ENCODE results near the gene CNNM2. TPM values are rescaled to one million over a fixed set of nuclear protein-coding genes. Genes with fewer than 3 reads are reported as not detected.
"Not testable (repeated sequence)": the region's sequence is repeated elsewhere in the genome, so short reads cannot be mapped to it uniquely, and the experiment has no call there.

The CNNM2 gene
- total and polyA plus RNA-seq, 5 donors, result 1.4 to 4.6 (median 3.6) TPM

GRCh38 chr10:102926842-102927241 is 8.7 kb downstream of the CNNM2 start:
- no peak overlapping the region for H3K4me3 ChIP-seq (ENCODE audit: low read length)
- ATAC-seq, result no peak
- H3K4me1 ChIP-seq (ENCODE audit: control insufficient read depth, insufficient read depth, low read length), result peaks cover 1% of the 10 kb centered on the region
- H3K27me3 ChIP-seq (ENCODE audit: control insufficient read depth, insufficient read depth), result no peaks in the 10 kb centered on the region
- intact Hi-C loops (cut with DNase I), result no loop called here
- no peak overlapping the region for H3K27ac ChIP-seq (ENCODE audit: low read length)
- WGBS, result 92% methylated on average over 6 of the region's 6 CpGs
- DNase-seq, result no peak
- no peaks in the 10 kb centered on the region for H3K9me3 ChIP-seq (ENCODE audit: control insufficient read depth, low read length)

- WGBS, result 81% methylated on average over 12 of the region's 12 CpGs
Measured at GRCh38 chr10:102927311-102928010, 9.4 kb downstream of the CNNM2 start.

DNA sequence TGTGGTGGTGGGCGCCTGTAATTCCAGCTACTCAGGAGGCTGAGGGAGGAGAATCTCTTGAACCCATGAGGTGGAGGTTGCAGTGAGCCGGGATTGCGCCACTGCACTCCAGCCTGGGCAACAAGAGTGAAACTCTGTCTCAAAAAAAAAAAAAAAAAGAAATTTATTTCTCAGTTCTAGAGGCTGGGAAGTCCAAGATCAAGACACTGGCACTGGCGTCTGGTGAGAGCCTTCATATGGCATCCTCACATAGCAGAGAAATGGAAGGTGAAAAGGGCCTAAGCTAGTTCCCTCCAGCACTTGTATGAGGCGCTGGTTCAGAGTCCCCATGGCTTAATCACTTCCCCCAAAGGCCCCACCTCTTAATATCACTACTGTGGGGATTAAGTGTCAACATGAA is 10.3 kb downstream of the CNNM2 start:
- DNase-seq; H3K4me3 ChIP-seq (ENCODE audit: low read length); H3K27me3 ChIP-seq (ENCODE audit: control insufficient read depth, insufficient read depth); intact Hi-C loops (cut with DNase I); H3K27ac ChIP-seq (ENCODE audit: low read length); ATAC-seq; H3K9me3 ChIP-seq (ENCODE audit: control insufficient read depth, low read length); H3K4me1 ChIP-seq (ENCODE audit: control insufficient read depth, insufficient read depth, low read length): not testable (repeated sequence)
- 99% methylated on average over 5 of the region's 5 CpGs for WGBS

More at GRCh38 chr10:102927311-102928010, 9.4 kb downstream of the CNNM2 start:
- DNase-seq (no peak), ATAC-seq (no peak)
- Histone ChIP-seq H3K4me1 (ENCODE audit: control insufficient read depth, insufficient read depth, low read length) (peaks cover 1% of the 10 kb centered on the region), H3K27ac (ENCODE audit: low read length) (no peak overlapping the region), H3K27me3 (ENCODE audit: control insufficient read depth, insufficient read depth) (no peaks in the 10 kb centered on the region), H3K4me3 (ENCODE audit: low read length) (no peak overlapping the region), H3K9me3 (ENCODE audit: control insufficient read depth, low read length) (no peaks in the 10 kb centered on the region)
- intact Hi-C loops (cut with DNase I), result no loop called here

GRCh38 chr10:102930720-102931119 is 12.6 kb downstream of the CNNM2 start:
- ATAC-seq (no peak), DNase-seq (no peak)
- Histone ChIP-seq H3K9me3 (ENCODE audit: control insufficient read depth, low read length) (no peaks in the 10 kb centered on the region), H3K27ac (ENCODE audit: low read length) (no peak overlapping the region), H3K27me3 (ENCODE audit: control insufficient read depth, insufficient read depth) (no peaks in the 10 kb centered on the region), H3K4me3 (ENCODE audit: low read length) (no peak overlapping the region), H3K4me1 (ENCODE audit: control insufficient read depth, insufficient read depth, low read length) (no peaks in the 10 kb centered on the region)
- WGBS, result 90% methylated on average over 2 of the region's 2 CpGs
- intact Hi-C loops (cut with DNase I), result no loop called here

- Histone ChIP-seq H3K4me3 (ENCODE audit: low read length) (no peak overlapping the region), H3K9me3 (ENCODE audit: control insufficient read depth, low read length) (no peaks in the 10 kb centered on the region), H3K27ac (ENCODE audit: low read length) (no peak overlapping the region), H3K27me3 (ENCODE audit: control insufficient read depth, insufficient read depth) (no peaks in the 10 kb centered on the region), H3K4me1 (ENCODE audit: control insufficient read depth, insufficient read depth, low read length) (no peaks in the 10 kb centered on the region)
- WGBS, result 85% methylated on average over 5 of the region's 5 CpGs
- intact Hi-C loops (cut with DNase I), result no loop called here
- DNase-seq (no peak), ATAC-seq (no peak)
Measured at GRCh38 chr10:102931643-102932042, 13.5 kb downstream of the CNNM2 start.

GRCh38 chr10:102935505-102935904 is 17.4 kb downstream of the CNNM2 start:
- no peak overlapping the region for H3K27ac ChIP-seq (ENCODE audit: low read length)
- DNase-seq (no peak), ATAC-seq (no peak)
- H3K4me1 ChIP-seq (ENCODE audit: control insufficient read depth, insufficient read depth, low read length), result no peaks in the 10 kb centered on the region
- H3K27me3 ChIP-seq (ENCODE audit: control insufficient read depth, insufficient read depth), result no peaks in the 10 kb centered on the region
- intact Hi-C loops (cut with DNase I), result no loop called here
- H3K9me3 ChIP-seq (ENCODE audit: control insufficient read depth, low read length), result no peaks in the 10 kb centered on the region
- H3K4me3 ChIP-seq (ENCODE audit: low read length), result no peak overlapping the region
- 97% methylated on average over 4 of the region's 4 CpGs for WGBS

DNA sequence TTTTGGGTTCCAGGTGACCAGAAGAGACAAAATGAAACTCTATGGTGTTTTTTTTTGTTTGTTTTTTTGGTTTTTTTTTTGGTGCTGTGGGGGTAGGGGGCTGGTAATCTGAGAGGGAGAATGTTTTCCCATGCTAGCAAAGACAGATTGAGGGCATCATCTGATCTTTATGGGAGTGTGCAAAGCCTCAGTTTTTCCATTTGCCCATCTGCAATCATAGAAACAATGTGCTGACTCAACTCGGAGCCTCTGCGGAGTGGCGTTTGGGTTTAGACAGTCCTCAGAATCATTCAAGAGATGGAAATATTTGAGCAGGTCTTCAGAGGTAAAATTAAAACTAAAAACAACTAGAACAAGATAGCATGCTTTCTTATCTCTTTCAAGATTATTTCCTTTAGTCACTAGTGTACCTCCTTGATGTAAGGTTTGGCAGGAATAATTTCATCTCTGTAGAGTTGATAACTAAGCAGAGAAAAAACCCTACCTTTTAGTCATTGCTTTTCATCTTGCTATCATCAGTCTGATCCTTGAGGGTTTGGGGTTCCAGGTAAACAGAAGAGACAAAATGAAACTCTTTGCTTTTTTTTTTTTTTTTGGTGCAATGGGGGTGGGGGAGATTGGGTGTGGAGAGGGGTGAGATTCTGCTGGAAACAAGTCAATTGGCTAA is 18.0 kb downstream of the CNNM2 start:
- no peak overlapping the region for H3K4me3 ChIP-seq (ENCODE audit: low read length)
- H3K27ac ChIP-seq (ENCODE audit: low read length), result no peak overlapping the region
- H3K9me3 ChIP-seq (ENCODE audit: control insufficient read depth, low read length), result no peaks in the 10 kb centered on the region
- WGBS, result 82% methylated on average over 3 of the region's 3 CpGs
- H3K4me1 ChIP-seq (ENCODE audit: control insufficient read depth, insufficient read depth, low read length), result no peaks in the 10 kb centered on the region
- H3K27me3 ChIP-seq (ENCODE audit: control insufficient read depth, insufficient read depth), result no peaks in the 10 kb centered on the region
- intact Hi-C loops (cut with DNase I), result no loop called here
- no peak for ATAC-seq
- DNase-seq, result no peak

- Histone ChIP-seq H3K4me1 (ENCODE audit: control insufficient read depth, insufficient read depth, low read length) (peaks cover 4% of the 10 kb centered on the region), H3K4me3 (ENCODE audit: low read length) (no peak overlapping the region), H3K27ac (ENCODE audit: low read length) (no peak overlapping the region), H3K9me3 (ENCODE audit: control insufficient read depth, low read length) (no peaks in the 10 kb centered on the region), H3K27me3 (ENCODE audit: control insufficient read depth, insufficient read depth) (no peaks in the 10 kb centered on the region)
- intact Hi-C loops (cut with DNase I), result no loop called here
- WGBS, result 99% methylated on average over 3 of the region's 3 CpGs
- DNase-seq (no peak), ATAC-seq (no peak)
Measured at GRCh38 chr10:102941401-102941800, 23.3 kb downstream of the CNNM2 start.

GRCh38 chr10:102945449-102945848 is 27.4 kb downstream of the CNNM2 start:
- Histone ChIP-seq H3K4me3 (ENCODE audit: low read length) (no peak overlapping the region), H3K4me1 (ENCODE audit: control insufficient read depth, insufficient read depth, low read length) (peaks cover 4% of the 10 kb centered on the region), H3K27me3 (ENCODE audit: control insufficient read depth, insufficient read depth) (no peaks in the 10 kb centered on the region), H3K27ac (ENCODE audit: low read length) (no peak overlapping the region), H3K9me3 (ENCODE audit: control insufficient read depth, low read length) (no peaks in the 10 kb centered on the region)
- ATAC-seq (no peak), DNase-seq (no peak)
- WGBS, result 88% methylated on average over 3 of the region's 3 CpGs
- intact Hi-C loops (cut with DNase I), result no loop called here

DNA sequence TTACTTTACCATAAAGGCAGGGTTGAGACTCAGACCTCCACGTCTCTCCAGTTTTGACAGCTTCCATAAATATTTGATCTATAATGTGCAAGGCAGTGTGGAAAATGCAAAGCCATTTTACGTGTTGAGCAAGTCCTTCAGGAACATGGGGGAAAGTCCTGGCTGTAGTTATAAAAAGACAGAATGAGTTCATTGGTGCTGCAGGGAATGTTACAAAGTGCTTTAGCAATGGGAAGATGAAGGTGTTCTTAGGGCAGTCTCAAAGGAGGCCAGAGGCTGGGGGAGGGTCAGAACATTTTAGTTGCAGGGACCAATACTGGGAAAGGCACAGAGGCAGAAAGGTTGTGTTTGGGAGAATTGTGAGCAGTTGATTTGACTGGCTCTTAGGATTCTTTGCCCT is 27.9 kb downstream of the CNNM2 start:
- ATAC-seq, result no peak
- intact Hi-C loops (cut with DNase I), result no loop called here

GRCh38 chr10:102946992-102947391 is 28.9 kb downstream of the CNNM2 start:
- H3K27me3 ChIP-seq (ENCODE audit: control insufficient read depth, insufficient read depth), result no peaks in the 10 kb centered on the region
- DNase-seq (no peak), ATAC-seq (no peak)
- H3K9me3 ChIP-seq (ENCODE audit: control insufficient read depth, low read length), result no peaks in the 10 kb centered on the region
- 94% methylated on average over 2 of the region's 2 CpGs for WGBS
- H3K4me3 ChIP-seq (ENCODE audit: low read length), result no peak overlapping the region
- no peak overlapping the region for H3K27ac ChIP-seq (ENCODE audit: low read length)
- H3K4me1 ChIP-seq (ENCODE audit: control insufficient read depth, insufficient read depth, low read length), result peaks cover 3% of the 10 kb centered on the region
- intact Hi-C loops (cut with DNase I), result no loop called here

More for the DNA sequence above, 27.9 kb downstream of the CNNM2 start:
- peaks cover 4% of the 10 kb centered on the region for H3K4me1 ChIP-seq (ENCODE audit: control insufficient read depth, insufficient read depth, low read length)
- no peak overlapping the region for H3K4me3 ChIP-seq (ENCODE audit: low read length)
- no peaks in the 10 kb centered on the region for H3K27me3 ChIP-seq (ENCODE audit: control insufficient read depth, insufficient read depth)
- no peak overlapping the region for H3K27ac ChIP-seq (ENCODE audit: low read length)
- 94% methylated on average over 2 of the region's 2 CpGs for WGBS
- DNase-seq, result no peak
- H3K9me3 ChIP-seq (ENCODE audit: control insufficient read depth, low read length), result no peaks in the 10 kb centered on the region

Data from right cardiac atrium (tissue), 5 donors.